ENCODE results near the gene TNIP2.

DNA sequence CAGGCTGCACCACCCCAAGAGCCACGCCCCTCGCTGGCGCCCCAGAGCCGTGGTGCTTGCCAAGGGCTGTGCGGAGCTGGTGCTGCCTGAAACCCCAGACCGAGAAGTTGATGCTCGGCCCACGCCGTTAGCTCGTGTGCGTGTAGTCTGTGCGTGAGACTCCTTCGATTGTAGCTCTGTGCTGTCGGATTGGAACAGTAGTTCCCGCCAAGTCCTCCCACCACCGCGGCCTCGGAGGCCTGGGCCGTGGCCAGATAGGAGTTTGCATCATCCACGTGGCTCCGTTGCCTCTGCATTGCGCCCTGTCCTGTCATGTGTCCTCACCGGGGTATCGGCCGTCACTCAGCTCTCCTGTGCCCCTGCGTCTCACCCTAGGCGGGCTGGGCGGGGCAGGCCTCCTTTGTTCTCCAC, 24.2 kb downstream of the TNIP2 start:
- TF ChIP-seq EZH2phosphoT487 (IDR thresholded peaks at IDR 0.05; ENCODE audit: insufficient read depth, low read depth) = no peak
- no peak for TF ChIP-seq EZH2 (IDR thresholded peaks at IDR 0.05; ENCODE audit: insufficient read depth, poor library complexity, severe bottlenecking)
